Activated B cell treated with CpG ODN at 0.5 μM for 24 hours (primary cell): ENCODE results near the gene ASIC3. TPM values are rescaled to one million over a fixed set of nuclear protein-coding genes. Genes with fewer than 3 reads are reported as not detected.

ENCODE experiments used
- ATAC-seq: fragments of 200-7000 bp; cut with Tn5 transposase; one replicate; pipeline ENCODE4 v1.10.0; 2021; ENCODE audit warnings: low read depth, mild to moderate bottlenecking, moderate library complexity
- CTCF ChIA-PET: fragments of 350-600 bp; sonication (Branson Sonifier 250); formaldehyde crosslinking; loops from one replicate; lab custom pipeline; 2021; ENCODE audit warnings: antibody characterized with exemption; lab: Charles Lee
- POLR2A ChIA-PET: fragments of 350-600 bp; sonication (Branson Sonifier 250); formaldehyde crosslinking; loops from one replicate; lab custom pipeline; 2021; ENCODE audit warnings: antibody characterized with exemption; lab: Charles Lee
- DNase-seq: peaks from one replicate; pipeline ENCODE4 v3.0.0; 2022
- H3K27ac Mint-ChIP-seq: one replicate; pipeline ENCODE4 v1.8.0; 2020; ENCODE audit warnings: mixed read lengths
- H3K27me3 Mint-ChIP-seq: one replicate; pipeline ENCODE4 v1.8.0; 2021; ENCODE audit warnings: mixed read lengths
- H3K36me3 Mint-ChIP-seq: one replicate; pipeline ENCODE4 v1.8.0; 2021; ENCODE audit warnings: low read depth, mixed read lengths
- H3K4me1 Mint-ChIP-seq: one replicate; pipeline ENCODE4 v1.8.0; 2021; ENCODE audit warnings: mixed read lengths
- H3K4me3 Mint-ChIP-seq: one replicate; pipeline ENCODE4 v1.8.0; 2020; ENCODE audit warnings: mild to moderate bottlenecking, mixed read lengths
- H3K9me3 Mint-ChIP-seq: one replicate; pipeline ENCODE4 v1.8.0; 2020; ENCODE audit warnings: mixed read lengths
- intact Hi-C: fragments of 100-400 bp; cut with micrococcal nuclease; formaldehyde crosslinking; loops from one replicate; pipeline ENCODE4 v1.15.1; 2024
- total RNA-seq: library from RNA; stranded (reverse); gene quantifications from 2 replicates; pipeline ENCODE4 v1.2.3, GENCODE V29; 2022
- TF ChIP-seq, protein P1 (sequence below): fragments of 200-600 bp; IDR thresholded peaks from one replicate; pipeline ENCODE4 v1.8.0; 2022; ENCODE audit warnings: antibody characterized with exemption, mild to moderate bottlenecking

ASIC3 gene
- total RNA-seq, 1 donor from 2014 or later: 1.2 TPM

DNA sequence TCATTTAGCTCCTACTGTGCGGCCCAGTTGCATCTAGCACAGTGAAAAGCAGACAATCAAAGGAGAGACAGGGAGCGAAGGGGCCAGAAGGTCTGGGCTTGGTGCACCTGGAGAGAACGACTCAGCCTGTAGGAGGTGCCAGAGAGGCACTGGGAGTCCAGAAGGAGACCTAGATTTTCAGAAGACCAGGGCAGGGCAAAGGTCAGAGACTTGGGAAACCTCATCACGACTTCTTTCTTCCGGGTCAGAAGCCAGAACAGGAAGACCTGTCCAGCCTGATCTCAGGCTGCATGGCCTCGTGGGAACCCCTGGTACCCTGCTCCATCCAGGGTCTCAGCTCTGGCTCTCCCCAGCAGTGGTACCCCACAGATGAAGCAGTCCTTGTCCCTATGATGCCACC, 43.1 kb downstream of the ASIC3 start:
- no peak overlapping the region for H3K27ac Mint-ChIP-seq

GRCh38 chr7:151091988-151092387, 43.7 kb downstream of the ASIC3 start:
- CTCF ChIA-PET: no interaction called here
- H3K36me3 Mint-ChIP-seq: no peaks in the 10 kb centered on the region
- no peaks in the 10 kb centered on the region for H3K9me3 Mint-ChIP-seq
- H3K27me3 Mint-ChIP-seq: peaks cover 13% of the 10 kb centered on the region
- no peak overlapping the region for H3K4me3 Mint-ChIP-seq
- intact Hi-C loops: no loop called here
- TF ChIP-seq, protein P1, sequence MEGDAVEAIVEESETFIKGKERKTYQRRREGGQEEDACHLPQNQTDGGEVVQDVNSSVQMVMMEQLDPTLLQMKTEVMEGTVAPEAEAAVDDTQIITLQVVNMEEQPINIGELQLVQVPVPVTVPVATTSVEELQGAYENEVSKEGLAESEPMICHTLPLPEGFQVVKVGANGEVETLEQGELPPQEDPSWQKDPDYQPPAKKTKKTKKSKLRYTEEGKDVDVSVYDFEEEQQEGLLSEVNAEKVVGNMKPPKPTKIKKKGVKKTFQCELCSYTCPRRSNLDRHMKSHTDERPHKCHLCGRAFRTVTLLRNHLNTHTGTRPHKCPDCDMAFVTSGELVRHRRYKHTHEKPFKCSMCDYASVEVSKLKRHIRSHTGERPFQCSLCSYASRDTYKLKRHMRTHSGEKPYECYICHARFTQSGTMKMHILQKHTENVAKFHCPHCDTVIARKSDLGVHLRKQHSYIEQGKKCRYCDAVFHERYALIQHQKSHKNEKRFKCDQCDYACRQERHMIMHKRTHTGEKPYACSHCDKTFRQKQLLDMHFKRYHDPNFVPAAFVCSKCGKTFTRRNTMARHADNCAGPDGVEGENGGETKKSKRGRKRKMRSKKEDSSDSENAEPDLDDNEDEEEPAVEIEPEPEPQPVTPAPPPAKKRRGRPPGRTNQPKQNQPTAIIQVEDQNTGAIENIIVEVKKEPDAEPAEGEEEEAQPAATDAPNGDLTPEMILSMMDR: no peak
- ATAC-seq (no peak), DNase-seq (no peak)
- POLR2A ChIA-PET: interaction anchor here (0.7 kb wide), 1 partner anchor 15 kb away, joined by 3 read pairs; no protein-coding TSS in a partner anchor
- H3K27ac Mint-ChIP-seq: no peak overlapping the region
- peaks cover 14% of the 10 kb centered on the region for H3K4me1 Mint-ChIP-seq

More for the DNA sequence above, 43.1 kb downstream of the ASIC3 start:
- ATAC-seq (no peak), DNase-seq (no peak)
- intact Hi-C loops: no loop called here
- peaks cover 13% of the 10 kb centered on the region for H3K27me3 Mint-ChIP-seq
- peaks cover 14% of the 10 kb centered on the region for H3K4me1 Mint-ChIP-seq
- H3K36me3 Mint-ChIP-seq: no peaks in the 10 kb centered on the region
- H3K9me3 Mint-ChIP-seq: no peaks in the 10 kb centered on the region
- POLR2A ChIA-PET: no interaction called here
- no peak overlapping the region for H3K4me3 Mint-ChIP-seq
- CTCF ChIA-PET: no interaction called here
- TF ChIP-seq, protein P1: no peak

GRCh38 chr7:151093748-151094147, 45.4 kb downstream of the ASIC3 start:
- no peaks in the 10 kb centered on the region for H3K9me3 Mint-ChIP-seq
- peaks cover 5% of the 10 kb centered on the region for H3K4me1 Mint-ChIP-seq
- CTCF ChIA-PET: no interaction called here
- DNase-seq (no peak), ATAC-seq (no peak)
- no peak overlapping the region for H3K27ac Mint-ChIP-seq
- intact Hi-C loops: no loop called here
- no peak overlapping the region for H3K4me3 Mint-ChIP-seq
- peaks cover 13% of the 10 kb centered on the region for H3K27me3 Mint-ChIP-seq
- TF ChIP-seq, protein P1: no peak
- POLR2A ChIA-PET: no interaction called here
- H3K36me3 Mint-ChIP-seq: no peaks in the 10 kb centered on the region

DNA sequence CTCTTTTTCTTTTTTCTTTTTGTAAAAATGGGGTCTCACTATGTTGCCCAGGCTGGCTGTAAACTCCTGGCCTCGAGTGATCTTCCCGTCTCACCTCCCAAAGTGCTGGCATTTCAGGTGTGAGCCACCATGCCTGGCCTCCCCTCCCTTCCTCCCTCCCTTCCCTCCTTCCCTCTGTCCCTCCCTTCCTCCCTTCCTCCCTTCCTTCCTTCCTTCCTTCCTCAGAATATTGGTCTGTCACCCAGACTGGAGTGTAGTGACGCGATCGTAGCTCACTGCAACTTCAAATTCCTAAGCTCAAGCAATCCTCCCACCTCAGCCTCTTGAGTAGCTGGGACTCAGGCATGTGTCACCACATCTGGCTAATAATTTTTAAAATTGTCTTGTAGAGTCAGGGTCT, 46.3 kb downstream of the ASIC3 start:
- POLR2A ChIA-PET: interaction anchor here (0.7 kb wide), 1 partner anchor 148 kb away, joined by 3 read pairs; no protein-coding TSS in a partner anchor
- DNase-seq (no peak), ATAC-seq (no peak)
- TF ChIP-seq, protein P1: no peak
- CTCF ChIA-PET: no interaction called here
- H3K27me3 Mint-ChIP-seq: peaks cover 7% of the 10 kb centered on the region
- H3K4me1 Mint-ChIP-seq: no peaks in the 10 kb centered on the region
- no peak overlapping the region for H3K27ac Mint-ChIP-seq
- H3K9me3 Mint-ChIP-seq: no peaks in the 10 kb centered on the region
- no peaks in the 10 kb centered on the region for H3K36me3 Mint-ChIP-seq
- H3K4me3 Mint-ChIP-seq: no peak overlapping the region
- intact Hi-C loops: no loop called here

DNA sequence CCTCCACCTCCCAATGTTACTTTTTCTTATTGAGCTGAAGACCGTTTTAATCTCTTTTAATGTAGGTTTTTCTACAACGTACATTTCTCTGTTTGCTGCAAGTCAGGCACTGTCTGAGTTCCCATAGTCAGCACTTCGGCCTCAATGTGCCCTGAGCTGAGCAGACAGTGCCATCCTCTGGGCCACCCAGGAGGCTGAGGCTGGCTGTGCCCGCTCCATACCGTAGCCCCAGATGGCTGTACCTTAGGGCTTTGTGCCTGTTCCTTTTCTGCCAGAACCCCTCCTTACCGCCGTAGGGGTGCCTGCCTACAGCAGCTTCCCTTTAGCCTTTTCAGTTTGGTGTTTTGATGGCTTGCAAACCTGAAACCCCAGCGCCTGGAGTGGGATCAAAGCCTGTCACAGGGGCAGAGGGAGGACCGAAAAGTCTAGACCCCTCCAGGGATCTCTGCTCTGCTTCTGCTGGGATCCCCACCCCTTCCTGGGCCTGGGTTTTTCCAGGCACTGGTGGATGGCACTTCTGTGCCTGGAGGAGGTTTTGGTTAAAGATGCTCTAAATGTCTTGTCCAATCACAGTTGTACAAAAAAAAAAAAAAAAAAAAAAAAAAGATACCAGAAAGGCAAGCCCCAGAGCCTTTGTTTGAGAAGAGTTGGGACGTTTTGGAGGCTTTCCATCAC, 46.9 kb downstream of the ASIC3 start:
- Mint-ChIP-seq H3K27me3 (peaks cover 5% of the 10 kb centered on the region), H3K4me1 (no peaks in the 10 kb centered on the region), H3K9me3 (no peaks in the 10 kb centered on the region), H3K27ac (no peak overlapping the region), H3K36me3 (no peaks in the 10 kb centered on the region), H3K4me3 (no peak overlapping the region)
- intact Hi-C loops: no loop called here
- POLR2A ChIA-PET: interaction anchor here (0.7 kb wide), 1 partner anchor 148 kb away, joined by 3 read pairs; no protein-coding TSS in a partner anchor
- DNase-seq: no peak
- TF ChIP-seq, protein P1: no peak
- no peak for ATAC-seq
- CTCF ChIA-PET: no interaction called here
